Inflammatory macrophage (primary cell): ENCODE results near the gene ADAMTSL4.

Experiments
- DNase-seq, 2 donors: peaks; one replicate each; pipeline ENCODE4 v3.0.0-alpha.2; 2020 to 2022
- total RNA-seq, 18 experiments: gene quantifications; one replicate each; lab custom pipeline; 2026; ENCODE audit warnings: mixed read lengths in 6 of 18, inconsistent platforms in 2 of 18; lab: John Stamatoyannopoulos, UW

The ADAMTSL4 gene
- 4.1 to 240 (median 71.9) reads per million in 18 experiments for total RNA-seq

DNA sequence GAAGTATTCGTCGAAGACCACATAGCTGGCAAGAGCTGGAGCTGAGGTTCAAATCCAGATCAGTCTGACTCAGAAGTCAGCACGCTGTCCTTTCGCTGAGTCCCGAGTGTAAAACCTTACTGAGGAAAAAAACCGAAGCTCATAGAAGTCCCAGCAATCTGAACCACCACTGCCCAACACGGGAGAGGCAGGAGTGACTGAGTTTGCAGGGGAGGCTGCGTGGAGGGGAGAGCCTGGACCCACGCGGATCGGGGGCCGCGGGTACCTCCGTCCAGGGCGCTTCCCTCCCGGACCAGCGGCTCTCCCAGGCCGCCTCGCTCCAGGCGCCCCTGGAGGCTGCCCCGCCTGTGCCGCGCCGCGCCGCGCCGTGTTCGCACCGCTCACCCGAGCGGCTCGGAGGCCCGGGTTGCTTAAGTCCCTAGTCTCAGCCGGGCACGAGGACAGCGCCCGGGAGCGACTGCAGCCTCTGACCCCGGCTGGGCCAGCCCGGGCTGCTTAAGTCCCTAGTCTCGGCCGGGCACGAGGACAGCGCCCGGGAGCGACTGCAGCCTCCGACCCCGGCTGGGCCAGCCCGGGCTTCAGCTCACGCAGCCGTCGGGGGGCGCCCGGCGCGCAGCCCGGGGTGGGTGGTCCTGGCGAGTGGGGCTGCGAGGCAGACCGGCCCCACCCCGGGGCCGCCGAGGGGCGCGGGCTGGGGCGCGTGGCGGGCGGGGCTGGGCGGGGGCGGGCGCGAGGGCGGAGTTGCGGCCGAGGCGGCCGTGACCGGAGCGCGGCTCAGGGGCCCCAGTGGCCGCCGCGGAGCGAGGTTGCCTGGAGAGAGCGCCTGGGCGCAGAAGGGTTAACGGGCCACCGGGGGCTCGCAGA is at the start of gene ADAMTSL4:
TSS of gene ADAMTSL4 (plus strand) at position 777 of the 864 bp plus-strand sequence. CDS start 2,881 bp downstream, outside the sequence.
- peak; percentile 83 to 84 for DNase-seq

DNA sequence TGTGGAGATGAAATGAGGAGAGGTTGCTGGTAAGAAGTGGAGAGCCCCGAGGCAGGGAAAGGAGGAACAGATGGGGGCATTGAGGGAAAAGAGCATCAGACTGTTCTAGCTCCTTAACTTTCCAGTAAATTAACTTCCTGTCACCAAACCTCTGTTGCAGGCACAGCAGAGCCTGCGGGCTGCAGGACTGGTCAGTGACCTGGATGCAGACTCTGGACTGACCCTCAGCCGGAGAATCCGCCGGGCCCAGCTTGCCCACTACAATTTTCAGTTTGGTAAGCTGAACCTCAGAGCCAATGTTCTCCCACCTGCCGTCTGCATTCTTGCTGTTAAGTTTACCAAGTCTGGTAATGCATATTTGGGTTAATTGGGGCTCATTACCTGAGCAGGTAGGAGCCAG is 43.8 kb upstream of the ADAMTSL4 start:
- no peak for DNase-seq

DNA sequence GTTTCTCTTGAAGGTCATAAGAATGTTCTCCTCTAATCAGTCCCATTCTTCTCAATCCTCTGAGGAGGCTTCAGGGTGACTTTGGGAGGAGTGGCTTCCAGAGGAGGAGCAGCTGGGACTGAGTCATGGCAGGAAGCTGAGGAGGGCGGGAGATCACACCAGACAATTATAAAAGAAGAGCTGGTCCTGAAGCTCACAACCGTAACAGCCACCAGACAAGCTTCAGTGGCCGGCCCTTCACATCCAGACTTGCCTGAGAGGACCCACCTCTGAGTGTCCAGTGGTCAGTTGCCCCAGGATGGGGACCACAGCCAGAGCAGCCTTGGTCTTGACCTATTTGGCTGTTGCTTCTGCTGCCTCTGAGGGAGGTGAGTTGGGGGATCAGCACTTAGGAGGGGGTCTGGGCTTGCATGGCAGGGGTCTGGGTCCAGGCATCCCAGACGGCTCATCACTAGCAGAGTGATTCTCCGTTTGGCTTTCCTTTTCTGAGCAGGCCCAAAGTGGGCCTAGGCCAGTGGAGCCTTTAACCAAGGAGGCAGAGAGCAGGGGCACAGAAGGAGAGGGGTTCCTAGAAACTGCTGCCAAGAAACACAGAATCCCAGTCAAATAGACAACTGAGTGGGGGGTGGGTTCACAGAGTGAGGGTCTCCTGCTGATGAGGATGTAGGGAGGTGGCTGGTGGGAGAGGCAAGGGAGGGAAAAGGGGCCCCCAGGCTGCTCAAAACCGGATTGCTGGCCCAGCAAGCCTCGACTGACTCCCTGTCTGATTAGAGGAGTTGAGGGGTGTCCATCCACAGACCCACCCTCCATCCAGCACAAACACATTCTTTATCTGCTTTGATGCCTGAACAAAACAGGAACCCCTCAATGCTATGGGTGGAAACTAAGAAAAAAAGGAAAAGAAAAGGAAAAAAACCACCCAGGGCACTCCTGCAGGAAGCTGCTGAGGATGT is 41.0 kb upstream of the ADAMTSL4 start, which contains the start of gene ECM1:
TSS of gene ECM1 (plus strand) at position 198 of the 953 bp plus-strand sequence. CDS start at position 299, 101 bp downstream.
- DNase-seq: peak; percentile 68 to 81

DNA sequence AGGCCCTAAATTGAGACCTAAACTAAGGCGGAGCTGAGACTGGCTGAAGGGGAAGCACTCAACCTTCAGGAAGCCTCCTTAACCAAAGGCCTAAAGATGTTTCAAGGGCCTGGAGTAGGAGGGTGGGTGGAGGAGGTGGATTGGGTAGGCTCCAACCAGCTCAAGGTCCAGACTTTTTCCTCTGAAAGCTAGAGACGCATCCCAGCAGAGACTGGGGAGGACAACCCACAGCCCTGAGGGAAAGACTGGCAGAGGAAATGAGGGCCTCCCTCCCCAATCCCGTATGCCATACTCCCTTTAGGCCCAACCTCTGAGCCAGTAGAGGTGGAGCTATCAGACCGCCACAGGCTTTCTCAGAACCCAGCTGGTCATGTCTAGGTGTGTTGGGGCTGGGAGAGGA is 40.2 kb upstream of the ADAMTSL4 start:
- no peak for DNase-seq

DNA sequence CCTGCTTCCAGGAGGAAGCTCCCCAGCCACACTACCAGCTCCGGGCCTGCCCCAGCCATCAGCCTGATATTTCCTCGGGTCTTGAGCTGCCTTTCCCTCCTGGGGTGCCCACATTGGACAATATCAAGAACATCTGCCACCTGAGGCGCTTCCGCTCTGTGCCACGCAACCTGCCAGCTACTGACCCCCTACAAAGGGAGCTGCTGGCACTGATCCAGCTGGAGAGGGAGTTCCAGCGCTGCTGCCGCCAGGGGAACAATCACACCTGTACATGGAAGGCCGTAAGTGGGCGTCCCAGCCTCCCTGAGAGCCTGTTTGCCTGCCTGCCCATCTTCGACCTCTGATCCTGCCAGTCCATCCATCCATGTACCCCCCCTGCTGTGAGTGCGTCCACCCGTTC is 37.7 kb upstream of the ADAMTSL4 start:
- DNase-seq: no peak

DNA sequence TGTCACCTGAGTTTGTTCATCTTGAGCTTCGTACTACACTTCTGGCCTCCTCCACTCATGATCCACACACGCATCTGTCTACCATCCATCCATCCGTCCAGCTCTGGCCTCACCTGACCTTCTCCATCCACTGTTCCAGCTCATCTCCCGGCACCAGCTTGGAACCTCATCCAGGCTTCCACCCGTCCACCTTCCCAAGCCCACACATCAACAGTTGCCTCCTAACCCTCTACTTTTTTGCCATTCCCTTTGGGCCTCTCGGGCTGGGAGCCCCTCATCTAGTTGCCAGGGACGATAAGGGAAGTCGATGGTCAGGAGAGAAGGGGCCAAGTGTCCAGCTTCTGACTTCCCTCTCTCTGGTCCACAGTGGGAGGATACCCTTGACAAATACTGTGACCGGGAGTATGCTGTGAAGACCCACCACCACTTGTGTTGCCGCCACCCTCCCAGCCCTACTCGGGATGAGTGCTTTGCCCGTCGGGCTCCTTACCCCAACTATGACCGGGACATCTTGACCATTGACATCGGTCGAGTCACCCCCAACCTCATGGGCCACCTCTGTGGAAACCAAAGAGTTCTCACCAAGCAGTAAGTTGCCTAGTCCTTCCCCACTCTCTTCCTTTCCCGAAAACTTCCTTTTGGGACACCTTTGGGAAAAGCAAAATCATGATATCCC is 37.1 kb upstream of the ADAMTSL4 start:
- DNase-seq: no peak

DNA sequence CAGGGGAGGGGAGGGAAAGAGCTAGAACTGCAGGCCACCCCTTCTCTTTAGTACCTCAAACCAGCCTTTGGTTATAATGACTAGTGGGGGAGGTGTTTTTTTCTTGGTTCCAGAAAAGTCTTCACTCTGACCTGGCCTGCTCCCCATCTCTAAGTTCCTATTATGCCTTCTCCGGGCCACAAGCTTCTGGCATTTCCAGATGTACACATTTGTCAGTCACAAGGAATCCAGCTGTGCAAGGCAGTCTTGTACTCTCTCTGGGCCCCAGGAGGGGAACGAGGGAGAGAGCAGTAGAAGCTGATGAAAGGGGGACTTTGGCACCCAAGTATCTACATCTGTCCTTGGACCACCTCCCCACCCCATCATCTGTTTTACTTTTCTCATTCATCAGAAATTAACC is 36.4 kb upstream of the ADAMTSL4 start:
- no peak for DNase-seq

DNA sequence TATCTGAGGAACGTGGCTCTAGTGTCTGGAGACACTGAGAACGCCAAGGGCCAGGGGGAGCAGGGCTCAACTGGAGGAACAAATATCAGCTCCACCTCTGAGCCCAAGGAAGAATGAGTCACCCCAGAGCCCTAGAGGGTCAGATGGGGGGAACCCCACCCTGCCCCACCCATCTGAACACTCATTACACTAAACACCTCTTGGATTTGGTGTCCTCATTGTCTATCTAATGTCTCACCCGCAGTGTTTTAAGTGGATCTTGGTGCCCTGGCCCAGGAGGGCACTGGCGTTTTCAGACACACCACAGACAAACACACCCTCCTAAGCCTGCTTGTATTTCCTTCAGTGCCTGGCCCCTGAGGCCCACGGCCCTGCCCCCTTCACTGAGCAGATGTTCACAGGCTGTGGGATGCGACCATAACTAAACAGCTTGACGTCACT is 35.8 kb upstream of the ADAMTSL4 start:
- no peak for DNase-seq

DNA sequence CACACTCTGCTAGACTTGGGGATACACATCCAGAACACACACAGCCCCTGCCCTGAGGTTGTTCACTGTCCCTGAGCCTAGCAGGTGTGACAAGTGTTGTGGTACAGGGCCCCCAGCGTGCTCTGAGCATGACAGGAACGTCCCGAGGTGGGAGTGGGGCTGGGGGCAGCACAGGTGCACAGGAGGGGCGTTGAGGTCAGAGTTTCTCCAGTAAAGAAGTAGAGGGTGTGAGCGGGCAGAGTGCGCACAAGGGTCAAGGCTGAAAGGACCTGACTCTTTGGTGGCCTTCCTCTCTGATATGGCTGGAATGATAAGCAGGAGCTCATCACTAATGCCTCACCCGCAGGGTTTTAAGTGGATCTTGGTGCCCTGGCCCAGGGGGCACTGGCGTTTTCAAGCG is 34.9 kb upstream of the ADAMTSL4 start:
- DNase-seq: no peak

DNA sequence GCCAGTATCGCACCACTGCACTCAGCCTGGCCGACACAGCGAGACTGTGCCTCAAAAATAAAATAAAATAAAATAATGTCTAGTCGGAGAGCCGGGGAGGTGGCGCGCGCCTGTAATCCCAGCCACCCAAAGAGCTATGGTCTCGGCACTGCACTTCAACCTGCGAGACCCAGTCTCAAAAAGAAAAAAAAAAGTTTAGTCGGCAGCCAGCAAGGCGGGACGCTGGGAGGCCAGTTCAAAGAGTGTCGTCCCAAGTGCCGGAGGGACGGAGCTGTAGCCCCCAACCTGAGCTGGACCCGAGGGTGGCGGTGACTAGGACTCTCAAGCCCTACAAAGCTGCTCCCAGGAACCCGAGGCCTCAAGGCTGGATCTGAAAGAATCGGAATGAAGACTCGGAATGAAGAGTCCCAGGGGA is 34.3 kb upstream of the ADAMTSL4 start:
- no peak for DNase-seq

DNA sequence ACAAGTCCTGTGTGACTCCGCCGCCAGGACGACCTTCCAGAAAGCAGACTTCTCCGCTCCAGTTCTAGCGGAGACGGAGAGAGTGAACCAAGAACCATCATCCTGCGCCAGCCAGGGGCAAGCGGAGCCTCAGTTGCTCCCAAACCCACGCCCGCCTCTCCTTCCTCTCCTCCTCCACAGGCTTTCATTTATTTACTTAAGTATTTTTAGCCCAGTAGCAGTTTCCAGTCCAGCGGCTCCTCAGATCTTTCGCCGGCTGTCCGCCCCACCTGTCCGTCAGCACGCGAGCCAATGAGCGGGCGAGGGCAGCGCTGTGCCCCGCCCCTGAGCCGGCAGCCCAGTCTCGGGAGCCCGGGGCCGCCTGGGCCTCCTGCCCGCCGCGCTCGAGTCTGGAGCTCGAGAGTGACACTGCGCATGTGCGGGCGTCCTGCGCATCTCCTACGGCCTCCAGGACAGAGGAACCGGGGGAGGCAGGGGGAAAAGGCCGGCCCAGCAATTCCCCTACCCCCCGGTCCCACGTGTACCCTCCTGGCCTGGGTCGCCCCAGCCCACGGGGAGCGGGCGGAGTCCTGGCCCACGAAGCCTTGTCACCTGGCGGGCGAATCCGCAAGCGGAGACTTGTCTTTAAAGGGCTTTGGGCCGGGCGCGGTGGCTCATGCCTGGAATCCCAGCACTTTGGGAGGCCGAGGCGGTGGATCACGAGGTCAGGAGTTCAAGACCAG is 33.7 kb upstream of the ADAMTSL4 start, which contains the start of gene FALEC:
TSS of gene FALEC (plus strand) at position 425 of the 722 bp plus-strand sequence.
- DNase-seq: peak; percentile 96 to 97

DNA sequence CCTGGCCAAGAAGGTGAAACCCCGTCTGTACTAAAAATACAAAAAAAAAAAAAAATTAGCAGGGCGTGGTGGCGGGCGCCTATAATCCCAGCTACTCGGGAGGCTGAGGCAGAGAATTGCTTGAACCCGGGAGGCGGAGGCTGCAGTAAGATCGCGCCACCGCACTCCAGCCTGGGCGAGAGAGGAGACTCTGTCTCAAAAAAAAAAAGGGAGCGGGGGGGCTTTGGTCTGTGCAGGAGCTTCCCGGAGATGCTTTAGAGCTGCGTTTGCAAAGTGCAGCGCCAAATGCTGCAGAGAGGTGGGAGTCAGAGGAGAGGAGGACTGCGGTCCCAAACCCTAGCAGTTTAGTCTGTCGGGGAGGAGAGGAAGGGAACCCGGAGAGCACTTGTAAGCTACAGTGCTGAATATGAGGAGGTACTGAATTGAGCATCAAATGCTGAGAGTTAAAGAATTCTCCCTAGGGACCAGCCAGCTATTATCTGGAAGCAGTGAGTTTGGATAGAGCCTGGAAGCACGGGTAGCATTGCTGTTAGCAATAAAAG is 33.1 kb upstream of the ADAMTSL4 start:
- DNase-seq: no peak

DNA sequence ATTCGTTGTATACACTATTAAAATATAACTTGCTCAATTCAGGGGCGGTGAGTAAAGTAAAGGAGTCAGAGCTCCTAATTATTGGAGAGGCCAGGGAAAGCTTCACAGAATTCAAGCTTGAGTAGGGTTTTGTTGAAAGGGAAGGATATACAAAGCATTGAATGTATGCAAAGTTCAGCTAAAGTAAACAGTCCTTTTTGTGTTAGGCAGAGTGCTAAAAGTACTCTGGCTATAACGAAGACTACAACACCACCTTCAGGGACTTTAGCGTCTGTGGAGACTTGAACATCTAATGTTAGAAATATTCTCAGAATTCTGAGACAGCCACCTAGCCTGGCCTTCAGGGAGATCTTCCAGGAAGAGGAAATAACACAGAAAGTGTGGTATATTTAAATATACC is 32.6 kb upstream of the ADAMTSL4 start:
- DNase-seq: no peak

DNA sequence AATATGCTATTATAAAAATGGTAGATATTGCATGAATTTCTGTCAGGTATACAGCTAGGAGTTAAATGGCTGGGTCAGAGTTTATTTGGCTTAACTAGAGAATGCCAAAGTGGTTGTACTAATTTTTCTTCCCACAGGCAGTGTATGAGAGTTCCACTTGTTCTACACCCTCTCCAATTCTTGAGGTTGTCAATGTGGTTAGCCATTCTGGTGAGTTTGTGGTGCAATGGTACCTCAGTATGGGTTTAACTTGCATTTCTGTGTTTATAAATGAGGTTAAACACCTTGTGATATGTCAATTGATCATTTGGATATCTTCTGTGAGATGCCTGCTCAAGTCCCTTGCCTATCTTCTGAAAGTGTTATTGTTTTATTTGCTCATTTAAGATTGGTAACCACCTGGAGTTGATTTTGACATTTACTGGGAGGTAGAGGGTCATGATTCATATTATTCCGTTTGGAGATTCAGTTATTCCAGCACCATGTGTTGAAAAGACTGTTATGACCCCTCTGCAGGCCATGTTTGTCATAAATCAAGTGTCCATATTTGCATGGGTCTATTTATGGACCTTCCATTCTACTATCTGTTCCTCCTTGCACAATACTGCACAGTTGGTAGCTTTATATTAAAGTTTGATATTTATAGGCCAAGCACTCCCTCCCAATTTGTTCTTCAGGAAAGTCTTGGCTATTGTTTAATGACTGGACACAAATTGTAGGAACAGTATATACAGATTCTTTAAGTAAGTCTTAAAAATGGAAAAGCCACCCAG is 27.8 kb upstream of the ADAMTSL4 start:
- no peak for DNase-seq

DNA sequence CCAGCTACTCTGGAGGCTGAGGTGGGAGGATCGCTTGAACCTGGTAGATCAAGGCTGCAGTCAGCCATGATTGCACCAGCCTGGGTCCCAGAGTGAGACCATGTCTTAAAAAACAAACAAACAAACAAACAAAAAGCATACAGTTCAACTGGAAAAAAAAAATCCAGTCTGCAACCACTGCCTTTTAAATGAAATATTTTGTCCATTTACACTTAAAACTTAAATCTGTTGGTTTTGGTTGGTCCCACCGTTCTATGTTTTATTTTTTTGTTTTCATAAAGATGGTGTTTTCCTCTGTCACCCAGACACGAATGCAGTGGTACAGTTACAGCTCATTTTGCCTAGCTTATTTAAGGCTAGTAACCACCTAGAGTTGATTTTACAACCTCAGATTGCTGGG is 23.9 kb upstream of the ADAMTSL4 start:
- DNase-seq: no peak

DNA sequence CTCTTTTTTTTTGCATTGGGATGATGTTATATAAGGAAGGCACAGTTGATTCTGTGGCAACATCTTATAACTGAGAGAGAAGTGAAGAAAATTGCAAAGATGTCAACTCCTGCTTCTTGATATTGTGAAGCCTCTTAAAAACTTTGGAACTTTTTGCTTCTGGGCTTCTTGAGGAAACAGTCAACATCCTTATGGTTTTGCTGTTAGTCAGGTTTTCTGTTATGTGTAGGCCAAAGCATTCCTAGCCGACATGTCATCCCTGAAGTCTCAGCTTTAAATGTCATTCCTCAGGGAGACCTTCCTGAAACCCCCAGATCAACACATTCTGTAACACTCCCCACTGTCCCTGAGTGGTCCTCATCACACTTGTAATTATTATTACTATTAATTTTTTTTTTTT is 21.0 kb upstream of the ADAMTSL4 start:
- no peak for DNase-seq

DNA sequence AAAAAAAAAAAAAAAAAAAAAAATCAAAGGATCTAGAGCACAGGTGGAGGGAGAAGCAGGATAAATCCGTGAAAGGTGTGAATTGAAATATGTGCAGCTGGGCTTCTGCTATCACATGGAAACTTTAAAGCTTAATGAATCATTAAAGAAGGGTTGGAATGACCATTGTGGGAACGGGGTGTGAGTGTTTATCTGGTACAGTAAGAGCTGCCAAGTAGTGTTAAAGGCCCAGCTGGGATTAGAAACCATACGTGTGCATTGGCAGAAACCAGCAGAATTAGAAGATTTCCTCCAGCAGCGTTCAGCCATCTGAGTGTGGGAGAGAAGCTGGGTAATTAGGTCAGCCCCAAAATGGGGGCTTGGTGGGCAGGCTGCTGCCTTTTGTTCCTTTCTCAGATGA is 20.2 kb upstream of the ADAMTSL4 start:
- DNase-seq: no peak

DNA sequence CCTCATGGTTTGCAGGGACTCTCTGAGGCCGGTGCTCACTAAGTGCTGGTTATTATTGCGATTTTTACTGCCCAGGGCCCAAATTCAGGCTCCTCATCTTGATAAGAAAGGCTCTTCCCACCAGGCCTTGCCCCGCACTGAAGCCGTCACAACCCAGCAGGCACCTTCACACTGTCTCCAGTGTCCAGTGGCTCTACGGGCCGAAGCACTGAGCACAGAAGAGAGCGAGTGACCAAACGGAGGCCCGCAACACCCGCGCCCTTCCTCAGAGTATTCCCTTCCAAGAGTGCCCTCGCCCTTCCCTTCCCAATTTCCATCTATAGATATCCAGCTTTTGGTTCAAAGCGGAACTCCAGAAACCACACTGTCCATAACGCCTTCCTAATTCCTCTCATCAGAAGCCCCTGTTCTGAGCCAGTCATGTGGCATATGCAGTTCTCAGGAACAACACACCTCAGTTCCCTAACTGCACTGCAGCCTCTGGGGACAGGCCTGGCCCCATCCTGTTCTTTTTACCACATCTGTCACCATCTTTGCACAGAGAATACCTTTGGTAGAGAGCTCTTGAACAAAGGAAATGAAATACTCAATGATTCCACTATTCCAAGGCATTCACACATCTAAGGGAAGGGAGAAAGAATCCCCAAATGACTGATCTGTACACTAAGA is 18.6 kb upstream of the ADAMTSL4 start:
- no peak for DNase-seq

DNA sequence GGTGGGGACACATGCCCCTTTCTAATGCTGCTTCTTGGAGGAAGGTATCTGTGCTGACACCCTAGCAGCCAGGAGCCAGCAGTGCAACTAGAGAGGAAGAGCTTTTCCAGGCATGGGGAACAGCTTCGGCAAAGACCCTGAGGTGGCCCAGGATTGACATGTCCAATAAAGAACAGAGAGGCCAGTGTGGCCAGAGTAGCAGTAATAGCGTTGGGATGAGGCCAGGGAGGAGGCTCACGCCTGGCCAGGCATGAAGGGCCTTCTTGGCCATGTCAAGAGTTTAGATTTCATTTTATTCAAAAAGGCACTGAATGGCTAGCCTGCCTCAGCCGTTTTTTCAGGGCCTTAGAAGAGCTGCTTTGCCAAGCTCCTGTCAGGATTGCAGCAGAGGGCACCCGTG is 16.3 kb upstream of the ADAMTSL4 start:
- DNase-seq: no peak

DNA sequence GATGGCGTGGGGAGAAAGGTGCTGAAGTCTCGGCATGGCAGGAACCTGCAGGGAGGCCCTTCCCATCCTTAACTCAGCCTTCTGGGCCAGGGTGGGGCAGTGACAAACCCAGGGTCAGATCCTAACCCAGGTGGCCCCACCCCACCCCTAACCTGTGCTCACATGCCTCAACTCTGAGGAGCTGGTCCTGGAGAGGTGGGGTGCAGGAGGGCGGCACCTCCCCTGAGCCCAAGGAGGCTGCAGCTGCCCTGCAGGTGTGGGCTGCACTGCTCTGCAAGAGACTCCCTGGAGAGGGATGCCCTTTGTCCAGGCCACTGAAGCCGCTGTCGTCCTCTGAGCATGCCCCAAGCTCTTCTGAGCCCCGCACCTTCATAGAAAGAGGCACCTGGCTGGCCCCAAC is 15.2 kb upstream of the ADAMTSL4 start:
- DNase-seq: no peak
